HG03558 (cell line): ENCODE results near the gene BSCL2.
"Not testable (repeated sequence)": the region's sequence is repeated elsewhere in the genome, so short reads cannot be mapped to it uniquely, and the experiment has no call there.

Source experiments
- ATAC-seq: cut with Tn5 transposase; IDR thresholded peaks from one replicate; pipeline ENCODE4 v1.9.1; 2021; ENCODE audit warnings: moderate number of reproducible peaks; ENCODE audit not compliant: unreplicated experiment; ENCODE audit errors: extremely low read depth

The BSCL2 gene

DNA sequence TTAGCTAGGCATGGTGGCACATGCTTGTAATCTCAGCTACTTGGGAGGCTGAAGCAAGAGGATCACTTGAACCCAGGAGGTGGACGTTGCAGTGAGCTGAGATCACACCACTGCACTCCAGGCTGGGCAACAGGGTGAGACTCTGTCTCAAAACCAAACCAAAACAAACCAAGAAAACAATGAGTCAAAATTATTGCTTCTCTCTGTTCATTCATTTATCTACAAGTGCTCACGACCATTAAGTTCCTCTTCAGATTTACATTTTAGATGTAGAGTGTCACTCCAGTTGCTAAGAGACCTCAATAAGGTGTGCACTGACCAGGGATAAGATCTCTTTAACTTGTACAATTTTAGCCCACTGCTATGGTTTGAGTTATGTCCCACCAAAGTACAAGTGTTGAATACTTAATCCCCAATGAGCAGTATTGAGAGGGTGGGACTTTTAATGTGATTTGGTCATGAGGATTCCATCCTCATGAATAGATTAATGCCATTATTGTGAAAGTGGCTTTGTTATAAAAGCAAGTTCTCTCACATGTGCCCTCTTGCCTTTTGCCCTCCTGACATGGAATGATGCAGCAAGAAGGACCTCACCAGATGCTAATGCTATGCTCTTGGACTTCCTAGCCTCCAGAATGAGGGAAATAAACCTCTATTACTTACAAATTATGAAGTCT, 12.2 kb upstream of the BSCL2 start:
- no peak for ATAC-seq

GRCh38 chr11:62716816-62717215, 9.6 kb upstream of the BSCL2 start:
- no peak for ATAC-seq

GRCh38 chr11:62716206-62716605, 9.0 kb upstream of the BSCL2 start:
- ATAC-seq, result no peak

- ATAC-seq, result no peak
Observed at GRCh38 chr11:62715150-62716130, 8.2 kb upstream of the BSCL2 start.

GRCh38 chr11:62713343-62713742, 6.1 kb upstream of the BSCL2 start:
- no peak for ATAC-seq

DNA sequence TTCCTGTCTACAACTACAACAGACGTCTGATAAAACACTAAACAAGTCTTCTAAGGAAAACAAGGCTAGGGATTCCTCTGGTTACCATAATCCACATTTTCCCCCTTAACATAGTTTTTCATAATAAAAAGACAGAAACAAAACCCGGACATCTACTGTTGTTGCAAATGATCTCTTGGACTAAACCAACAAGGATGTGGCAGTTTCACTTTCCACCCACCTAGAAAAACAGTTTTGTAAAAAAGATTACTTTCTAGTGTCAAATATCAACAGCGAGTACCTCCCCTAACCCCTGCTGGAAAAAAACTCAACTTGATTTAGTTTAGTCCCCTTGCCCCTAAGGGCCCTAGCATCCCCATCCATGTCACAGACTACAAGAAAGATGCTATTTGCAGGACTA, 5.6 kb upstream of the BSCL2 start:
- no peak for ATAC-seq

- ATAC-seq, result no peak
Observed at GRCh38 chr11:62712276-62712812, 5.1 kb upstream of the BSCL2 start.

- ATAC-seq, result no peak
Observed at GRCh38 chr11:62710001-62710345, 2.7 kb upstream of the BSCL2 start.

GRCh38 chr11:62709247-62710000, 2.2 kb upstream of the BSCL2 start:
- ATAC-seq, result no peak

DNA sequence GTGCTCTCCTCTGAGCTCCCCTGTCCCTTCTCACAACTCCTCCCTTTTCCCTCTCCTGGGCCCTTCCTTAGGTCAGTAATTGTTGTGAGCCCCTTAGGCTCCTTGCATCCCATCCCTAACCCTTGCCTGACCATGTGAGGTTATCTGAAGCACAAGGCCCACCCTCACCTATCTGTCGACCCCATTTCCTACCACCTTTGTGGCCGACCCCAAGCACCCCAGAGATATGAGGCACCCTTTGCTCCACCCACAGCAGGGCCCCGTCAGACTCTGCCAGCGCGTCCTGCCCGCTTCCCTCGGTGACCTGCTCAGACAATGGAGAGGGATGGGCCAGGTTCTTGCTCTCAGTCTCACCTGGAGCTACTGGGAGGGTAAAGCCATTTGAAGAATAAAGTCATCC, 1.6 kb upstream of the BSCL2 start:
- ATAC-seq, result no peak

GRCh38 chr11:62708392-62708791, 1.2 kb upstream of the BSCL2 start:
- ATAC-seq, result no peak

DNA sequence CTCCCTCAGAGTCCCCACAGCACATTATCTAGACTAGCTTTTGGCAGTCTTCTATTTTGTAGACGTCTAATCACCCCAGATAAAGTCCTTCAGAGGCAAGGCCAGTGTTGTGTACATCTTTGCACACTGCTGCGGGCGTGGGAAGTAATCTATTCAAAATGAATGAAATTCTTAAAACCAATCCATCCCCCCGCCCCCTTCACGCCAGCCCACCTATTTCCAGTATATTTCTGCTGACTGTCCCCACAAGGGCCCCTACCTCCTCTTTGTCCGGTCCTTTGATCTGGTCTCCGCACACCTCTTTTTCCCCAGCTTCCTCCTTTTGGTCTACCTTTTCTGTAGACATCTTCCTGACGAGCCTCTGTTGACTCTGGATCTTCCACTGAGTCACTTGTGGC, 375 bp downstream of the BSCL2 start:
- ATAC-seq, result no peak

GRCh38 chr11:62705880-62706849, 1.1 kb downstream of the BSCL2 start:
- no peak for ATAC-seq

DNA sequence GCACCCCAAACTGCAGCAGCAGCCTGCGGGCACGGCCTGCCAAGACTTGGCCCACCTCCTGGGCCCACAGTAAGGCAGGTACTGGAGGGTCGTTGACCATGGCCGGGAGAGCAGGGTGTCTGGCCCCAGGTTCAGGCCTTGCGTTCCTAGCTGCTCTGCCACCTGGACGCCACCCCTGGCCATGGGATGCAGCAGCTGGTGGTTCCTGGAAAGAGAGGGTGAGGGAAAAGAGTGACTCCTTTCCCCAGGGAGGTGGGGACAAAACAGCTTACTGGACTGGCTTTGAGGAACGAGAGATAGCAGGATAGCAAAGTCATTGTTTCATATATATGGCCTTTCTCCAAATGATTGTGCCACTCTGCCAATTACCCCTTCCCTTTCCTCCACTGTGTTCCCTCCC, 1.8 kb downstream of the BSCL2 start:
- ATAC-seq, result no peak

- not testable (repeated sequence) for ATAC-seq
Observed at GRCh38 chr11:62703921-62704320, 3.3 kb downstream of the BSCL2 start.

GRCh38 chr11:62702246-62702645, 5.0 kb downstream of the BSCL2 start:
- ATAC-seq, result no peak

DNA sequence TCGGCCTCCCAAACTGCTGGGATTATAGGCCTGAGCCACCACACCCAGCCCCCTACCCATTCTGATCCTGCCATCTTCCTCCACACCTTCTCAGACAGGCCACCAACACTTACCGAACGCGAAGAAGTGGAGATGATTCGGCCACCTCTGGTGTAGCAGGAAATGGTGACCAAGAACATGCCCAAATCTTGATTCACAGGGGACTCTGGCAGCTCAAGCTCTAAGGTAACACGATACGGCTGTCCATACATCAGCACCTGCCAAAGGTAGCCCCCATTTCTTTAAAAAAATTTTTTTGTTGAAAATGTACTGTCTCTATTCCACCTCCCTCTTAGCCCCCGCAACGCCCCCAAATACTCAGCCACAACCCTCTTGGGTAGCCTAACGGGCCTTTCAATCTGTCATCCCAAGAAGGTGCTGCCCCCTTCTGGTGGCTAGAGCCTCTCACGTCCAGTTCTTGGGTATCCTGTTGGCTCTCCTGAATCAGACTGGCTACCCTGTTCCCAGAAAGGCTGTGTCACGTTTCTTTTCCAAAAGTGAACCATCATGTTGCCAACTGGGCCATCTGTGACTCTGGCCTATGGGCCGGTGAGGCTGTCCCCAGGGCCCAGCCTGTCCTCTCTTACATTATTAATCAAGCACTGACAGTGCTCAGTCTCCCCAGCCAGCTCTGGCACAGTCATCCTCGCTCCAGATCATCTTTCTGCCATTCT, 12.6 kb downstream of the BSCL2 start:
- no peak for ATAC-seq

- not testable (repeated sequence) for ATAC-seq
Observed at GRCh38 chr11:62693624-62694023, 13.6 kb downstream of the BSCL2 start.
